Dermis microvascular lymphatic vessel endothelial cell (primary cell): Measurements from ENCODE around the gene FMR1NB. TPM values are rescaled to one million over a fixed set of nuclear protein-coding genes. Genes with fewer than 3 reads are reported as not detected.

Experiments used
- DNase-seq, 2 donors: peaks; one replicate each; pipeline versions ENCODE4 v3.0.0 to v3.0.0-alpha.2; 2010; ENCODE audit warnings: low read depth in 2 of 2
- total RNA-seq: library from RNA; depleted of rRNA; stranded (reverse); fragments of >200 nt; gene quantifications from 2 replicates; pipeline ENCODE4 v1.2.1, GENCODE V29; 2014

The FMR1NB gene
- total RNA-seq, 1 donor from 2014 or later, result not detected

DNA sequence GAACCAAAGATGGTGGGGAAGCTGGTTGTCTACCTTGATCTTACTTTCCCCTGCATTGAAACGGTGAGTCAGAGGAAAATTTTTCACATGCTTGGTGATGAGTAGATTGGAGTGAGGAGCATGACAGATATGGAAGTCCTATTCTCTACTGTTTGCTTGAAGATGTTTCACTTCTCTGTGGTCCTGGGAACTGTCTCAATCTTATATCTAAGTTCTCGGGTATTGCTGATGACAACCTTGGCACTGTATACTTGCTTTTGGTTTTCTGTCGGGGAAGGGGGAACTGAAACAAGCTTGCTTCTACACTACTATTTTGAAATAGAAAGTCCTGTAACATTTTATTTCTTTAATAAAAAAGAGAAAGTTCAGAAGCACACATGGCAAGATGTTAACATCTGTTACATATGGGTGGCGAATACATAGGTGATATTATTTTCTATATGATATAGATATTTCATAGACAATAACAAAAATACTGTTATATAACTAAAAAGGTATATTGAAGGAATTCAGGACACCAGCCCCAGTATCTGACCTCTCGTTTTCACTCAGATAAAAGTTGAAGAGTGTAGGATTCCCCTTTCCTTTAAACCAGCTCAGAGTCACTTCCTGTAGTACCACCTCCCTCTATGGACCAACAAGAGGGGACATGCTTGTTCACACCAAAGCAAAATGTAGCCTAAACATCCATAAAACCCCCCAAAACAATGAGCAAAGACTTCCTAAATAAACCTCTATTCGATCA, 88.8 kb downstream of the FMR1NB start:
- no peak for DNase-seq

DNA sequence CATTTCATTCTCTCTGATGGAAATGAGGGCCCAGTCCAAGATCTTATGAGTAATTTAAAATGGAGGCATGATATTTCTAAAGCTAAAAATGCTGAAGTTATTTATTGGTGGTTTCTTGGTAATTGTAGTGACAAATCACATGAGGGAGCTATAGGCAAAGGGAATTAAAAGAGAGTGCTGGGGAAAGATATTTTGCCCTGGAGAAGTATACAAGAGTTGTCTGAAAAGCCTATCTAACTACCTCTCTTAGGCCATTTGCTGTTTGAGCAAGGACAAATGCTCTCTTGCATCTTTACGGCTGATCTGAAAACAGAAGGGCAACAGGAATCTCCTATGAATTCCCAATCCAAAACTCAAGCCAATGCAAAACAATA, 89.4 kb downstream of the FMR1NB start:
- no peak for DNase-seq

Other genes with a start within 250 kb of the FMR1NB start
- 22.8 and 27.2 TPM in 2 replicates for gene FMR1, start 69.4 kb upstream of the FMR1NB start, total RNA-seq